Gastroesophageal sphincter (tissue), 3 donors: ENCODE measurements around the gene IL7R.

Source experiments
- POLR2A ChIP-seq, 2 donors: fragments of 450-650 bp; IDR thresholded peaks; one replicate each; pipeline ENCODE4 v1.6.1; 2017; ENCODE audit warnings: antibody characterized with exemption in 2 of 2, mild to moderate bottlenecking in 2 of 2, moderate library complexity in 1 of 2
- TF ChIP-seq, protein P1 (sequence below), 4 experiments: fragments of 200-600 bp in 2 of 4; fragments of 450-650 bp in 2 of 4; sonication (generic) in 1 of 4; IDR thresholded peaks; one replicate each; pipeline ENCODE4 v1.5.1; 2017 to 2019; ENCODE audit warnings: antibody characterized with exemption in 4 of 4, mild to moderate bottlenecking in 2 of 4, moderate library complexity in 2 of 4

GRCh38 chr5:35924122-35924949, 67.6 kb downstream of the IL7R start:
- no peak for TF ChIP-seq POLR2A (IDR thresholded peaks at IDR 0.05)
- TF ChIP-seq, protein P1, sequence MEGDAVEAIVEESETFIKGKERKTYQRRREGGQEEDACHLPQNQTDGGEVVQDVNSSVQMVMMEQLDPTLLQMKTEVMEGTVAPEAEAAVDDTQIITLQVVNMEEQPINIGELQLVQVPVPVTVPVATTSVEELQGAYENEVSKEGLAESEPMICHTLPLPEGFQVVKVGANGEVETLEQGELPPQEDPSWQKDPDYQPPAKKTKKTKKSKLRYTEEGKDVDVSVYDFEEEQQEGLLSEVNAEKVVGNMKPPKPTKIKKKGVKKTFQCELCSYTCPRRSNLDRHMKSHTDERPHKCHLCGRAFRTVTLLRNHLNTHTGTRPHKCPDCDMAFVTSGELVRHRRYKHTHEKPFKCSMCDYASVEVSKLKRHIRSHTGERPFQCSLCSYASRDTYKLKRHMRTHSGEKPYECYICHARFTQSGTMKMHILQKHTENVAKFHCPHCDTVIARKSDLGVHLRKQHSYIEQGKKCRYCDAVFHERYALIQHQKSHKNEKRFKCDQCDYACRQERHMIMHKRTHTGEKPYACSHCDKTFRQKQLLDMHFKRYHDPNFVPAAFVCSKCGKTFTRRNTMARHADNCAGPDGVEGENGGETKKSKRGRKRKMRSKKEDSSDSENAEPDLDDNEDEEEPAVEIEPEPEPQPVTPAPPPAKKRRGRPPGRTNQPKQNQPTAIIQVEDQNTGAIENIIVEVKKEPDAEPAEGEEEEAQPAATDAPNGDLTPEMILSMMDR (IDR thresholded peaks at IDR 0.05): no peak
